C1 segment of cervical spinal cord (tissue), 14 donors: Measurements from ENCODE around the gene ITGB2.
A peak's percentile ranks its signal among the peaks of the same experiment; 100 is the strongest.
"Not testable (repeated sequence)": the region's sequence is repeated elsewhere in the genome, so short reads cannot be mapped to it uniquely, and the experiment has no call there.

Experiments used
- DNase-seq, 14 donors: peaks; one replicate each; lab custom pipeline; 2025; lab: John Stamatoyannopoulos, UW

ITGB2 gene

GRCh38 chr21:44886113-44887075 lies 34.3 kb downstream of the ITGB2 start:
- no peak for DNase-seq

- DNase-seq, result no peak
Measured at GRCh38 chr21:44885615-44886014, 35.1 kb downstream of the ITGB2 start.

- no peak for DNase-seq
Measured at GRCh38 chr21:44884097-44884496, 36.6 kb downstream of the ITGB2 start.

- DNase-seq, result no peak
Measured at GRCh38 chr21:44883250-44883649, 37.4 kb downstream of the ITGB2 start.

GRCh38 chr21:44881198-44881872 lies 39.4 kb downstream of the ITGB2 start:
- no peak for DNase-seq

- no peak for DNase-seq
Measured at GRCh38 chr21:44880405-44881197, 40.1 kb downstream of the ITGB2 start.

- DNase-seq, result not testable (repeated sequence)
Measured at GRCh38 chr21:44879238-44879637, 41.5 kb downstream of the ITGB2 start.

GRCh38 chr21:44878053-44878982 lies 42.4 kb downstream of the ITGB2 start:
- no peak for DNase-seq

- no peak for DNase-seq
Measured at GRCh38 chr21:44876849-44877575, 43.7 kb downstream of the ITGB2 start.

GRCh38 chr21:44875316-44875700 lies 45.4 kb downstream of the ITGB2 start:
- DNase-seq, result peak in 1 of 14 donors; percentile 4

GRCh38 chr21:44874497-44875315 lies 46.0 kb downstream of the ITGB2 start:
- DNase-seq, result peak in 8 of 14 donors; percentile 23 to 58 (median 43)

GRCh38 chr21:44874240-44874496 lies 46.5 kb downstream of the ITGB2 start:
- DNase-seq, result no peak

GRCh38 chr21:44873356-44874239 lies 47.1 kb downstream of the ITGB2 start, which contains the start of gene PTTG1IP:
PTTG1IP (minus strand) TSS chr21:44873690; CDS start chr21:44873616, 74 bp downstream.
- DNase-seq, result peak; percentile 86 to 98 (median 94)

GRCh38 chr21:44872649-44873355 lies 47.9 kb downstream of the ITGB2 start:
- DNase-seq, result peak in 9 of 14 donors; percentile 15 to 69 (median 36)

- peak in 1 of 14 donors; percentile 5 for DNase-seq
Measured at GRCh38 chr21:44872323-44872648, 48.4 kb downstream of the ITGB2 start.

GRCh38 chr21:44871576-44872269 lies 49.0 kb downstream of the ITGB2 start:
- peak in 8 of 14 donors; percentile 13 to 52 (median 30) for DNase-seq
